Measurements from ENCODE around the gene KLK10.

KLK10 gene

DNA sequence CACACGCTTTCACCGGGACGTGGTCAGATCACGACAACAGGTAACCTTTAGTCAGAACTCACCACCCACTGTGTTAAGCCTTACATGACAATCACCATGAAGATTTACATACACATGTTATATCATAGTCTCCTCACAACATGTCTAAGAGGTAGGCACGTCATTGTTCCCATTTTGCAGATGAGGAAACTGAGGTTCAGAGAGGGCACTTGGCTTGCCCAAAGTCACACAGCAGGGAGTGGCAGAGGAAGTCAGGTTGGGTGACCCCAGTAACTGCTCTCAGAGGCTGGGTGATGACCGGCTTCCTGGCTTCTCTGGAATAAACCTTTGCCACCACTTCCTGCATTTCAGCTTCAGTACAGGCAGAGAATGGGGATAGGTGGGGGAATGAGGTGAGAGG, 5.3 kb downstream of the KLK10 start:
- H3K9me3 ChIP-seq: no peaks in the 10 kb centered on the region
- TF ChIP-seq, protein P1, sequence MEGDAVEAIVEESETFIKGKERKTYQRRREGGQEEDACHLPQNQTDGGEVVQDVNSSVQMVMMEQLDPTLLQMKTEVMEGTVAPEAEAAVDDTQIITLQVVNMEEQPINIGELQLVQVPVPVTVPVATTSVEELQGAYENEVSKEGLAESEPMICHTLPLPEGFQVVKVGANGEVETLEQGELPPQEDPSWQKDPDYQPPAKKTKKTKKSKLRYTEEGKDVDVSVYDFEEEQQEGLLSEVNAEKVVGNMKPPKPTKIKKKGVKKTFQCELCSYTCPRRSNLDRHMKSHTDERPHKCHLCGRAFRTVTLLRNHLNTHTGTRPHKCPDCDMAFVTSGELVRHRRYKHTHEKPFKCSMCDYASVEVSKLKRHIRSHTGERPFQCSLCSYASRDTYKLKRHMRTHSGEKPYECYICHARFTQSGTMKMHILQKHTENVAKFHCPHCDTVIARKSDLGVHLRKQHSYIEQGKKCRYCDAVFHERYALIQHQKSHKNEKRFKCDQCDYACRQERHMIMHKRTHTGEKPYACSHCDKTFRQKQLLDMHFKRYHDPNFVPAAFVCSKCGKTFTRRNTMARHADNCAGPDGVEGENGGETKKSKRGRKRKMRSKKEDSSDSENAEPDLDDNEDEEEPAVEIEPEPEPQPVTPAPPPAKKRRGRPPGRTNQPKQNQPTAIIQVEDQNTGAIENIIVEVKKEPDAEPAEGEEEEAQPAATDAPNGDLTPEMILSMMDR (IDR thresholded peaks at IDR 0.05): no peak
- H3K4me1 ChIP-seq (ENCODE audit: control insufficient read depth in 1 of 2, insufficient read depth in 1 of 2, low read depth in 1 of 2, low read length in 1 of 2): peaks cover 0 to 9% of the 10 kb centered on the region in 2 experiments
- no peak overlapping the region for H3K4me3 ChIP-seq (ENCODE audit: low read depth in 1 of 2, low read length in 1 of 2)
- peaks cover 72% of the 10 kb centered on the region for H3K27me3 ChIP-seq
- no peaks in the 10 kb centered on the region for H3K36me3 ChIP-seq
- no peak overlapping the region for H3K27ac ChIP-seq

DNA sequence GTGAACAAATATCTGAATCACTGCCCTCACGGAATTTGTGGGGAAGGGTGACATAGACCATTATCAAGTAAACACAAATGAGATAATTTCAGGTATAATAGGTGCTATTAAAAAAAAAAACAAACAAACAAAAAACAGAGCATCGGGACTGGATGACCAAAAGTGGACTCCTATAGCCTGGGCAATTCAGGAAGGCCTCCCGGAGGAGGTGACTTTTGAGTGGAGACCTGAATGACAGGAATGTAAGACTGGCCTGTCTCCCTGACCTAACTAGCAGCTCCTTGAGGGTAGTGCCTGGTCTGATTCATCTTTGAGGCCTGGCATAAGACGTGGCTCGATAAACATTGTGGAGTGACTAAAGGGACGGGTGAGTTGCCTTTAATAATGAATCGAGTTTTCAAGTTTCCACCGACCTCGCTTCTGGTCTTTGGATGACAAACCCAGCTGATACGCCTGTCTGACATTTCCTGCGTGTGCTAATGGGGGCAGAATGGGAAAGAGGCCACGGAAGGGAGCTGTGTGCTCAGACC, 6.8 kb downstream of the KLK10 start:
- Histone ChIP-seq H3K27ac (no peak overlapping the region), H3K27me3 (peaks cover 58% of the 10 kb centered on the region), H3K36me3 (no peaks in the 10 kb centered on the region), H3K4me1 (ENCODE audit: control insufficient read depth in 1 of 2, insufficient read depth in 1 of 2, low read depth in 1 of 2, low read length in 1 of 2) (no peaks in the 10 kb centered on the region), H3K4me3 (ENCODE audit: low read depth in 1 of 2, low read length in 1 of 2) (no peak overlapping the region), H3K9me3 (no peaks in the 10 kb centered on the region)
- TF ChIP-seq, protein P1 (IDR thresholded peaks at IDR 0.05): no peak

- Histone ChIP-seq H3K27ac (no peak overlapping the region), H3K9me3 (no peaks in the 10 kb centered on the region), H3K36me3 (no peaks in the 10 kb centered on the region), H3K4me1 (ENCODE audit: control insufficient read depth in 1 of 2, insufficient read depth in 1 of 2, low read depth in 1 of 2, low read length in 1 of 2) (no peaks in the 10 kb centered on the region), H3K4me3 (ENCODE audit: low read depth in 1 of 2, low read length in 1 of 2) (no peak overlapping the region), H3K27me3 (peaks cover 37% of the 10 kb centered on the region)
- TF ChIP-seq, protein P1 (IDR thresholded peaks at IDR 0.05): no peak
Measured at GRCh38 chr19:51010066-51010795, 9.3 kb downstream of the KLK10 start.

- no peak overlapping the region for H3K4me3 ChIP-seq (ENCODE audit: low read depth in 1 of 2, low read length in 1 of 2)
- H3K36me3 ChIP-seq: no peaks in the 10 kb centered on the region
- H3K27ac ChIP-seq: no peak overlapping the region
- H3K9me3 ChIP-seq: no peaks in the 10 kb centered on the region
- TF ChIP-seq, protein P1 (IDR thresholded peaks at IDR 0.05): no peak
- peaks cover 27% of the 10 kb centered on the region for H3K27me3 ChIP-seq
- no peaks in the 10 kb centered on the region for H3K4me1 ChIP-seq (ENCODE audit: control insufficient read depth in 1 of 2, insufficient read depth in 1 of 2, low read depth in 1 of 2, low read length in 1 of 2)
Measured at GRCh38 chr19:51009061-51009891, 10.2 kb downstream of the KLK10 start.

- no peak overlapping the region for H3K27ac ChIP-seq
Measured at GRCh38 chr19:51007488-51007887, 12.0 kb downstream of the KLK10 start.

More at GRCh38 chr19:51007488-51007887, 12.0 kb downstream of the KLK10 start:
- Histone ChIP-seq H3K36me3 (no peaks in the 10 kb centered on the region), H3K4me3 (ENCODE audit: low read depth in 1 of 2, low read length in 1 of 2) (no peak overlapping the region), H3K9me3 (no peaks in the 10 kb centered on the region), H3K27me3 (peaks cover 29% of the 10 kb centered on the region), H3K4me1 (ENCODE audit: control insufficient read depth in 1 of 2, insufficient read depth in 1 of 2, low read depth in 1 of 2, low read length in 1 of 2) (no peaks in the 10 kb centered on the region)
- TF ChIP-seq, protein P1 (IDR thresholded peaks at IDR 0.05): no peak

Data from neutrophil (primary cell).